H1 (cell line): ENCODE measurements around the gene RSRC2. TPM values are rescaled to one million over a fixed set of nuclear protein-coding genes. Genes with fewer than 3 reads are reported as not detected.

Source experiments
- CTCF ChIA-PET: fragments of 300-600 bp; sonication (Branson Sonifier 250); formaldehyde crosslinking; loops from one replicate; lab custom pipeline; 2021; ENCODE audit not compliant: partially characterized antibody; lab: Charles Lee
- POLR2A ChIA-PET: fragments of 300-600 bp; sonication (Branson Sonifier 250); formaldehyde crosslinking; loops from one replicate; lab custom pipeline; 2021; ENCODE audit warnings: inconsistent platforms; ENCODE audit not compliant: partially characterized antibody; lab: Charles Lee
- DNase-seq, 2 experiments: peaks; one replicate each; pipeline versions ENCODE4 v3.0.0 to v3.0.0-alpha.2; 2010 to 2022; ENCODE audit warnings: low spot score in 2 of 2, low read depth in 1 of 2, mixed read lengths in 1 of 2
- FAIRE-seq: peaks from 2 replicates; lab custom pipeline; 2011; peaks lifted over from hg19 to GRCh38; lab: Jason Lieb, UNC
- H2AFZ ChIP-seq: 2 replicates; pipeline ENCODE4 v1.8.1; 2012; ENCODE audit warnings: low read length, inconsistent platforms
- H2AK5ac ChIP-seq: 2 replicates; pipeline ENCODE4 v1.6.1; 2013; ENCODE audit warnings: low read depth, low read length
- H2BK120ac ChIP-seq: replicated peaks from 2 replicates; pipeline ENCODE3; 2013; ENCODE audit warnings: low read depth, low read length, inconsistent platforms
- H2BK12ac ChIP-seq: 2 replicates; pipeline ENCODE4 v1.6.1; 2013; ENCODE audit warnings: low read depth, low read length
- H2BK15ac ChIP-seq: 2 replicates; pipeline ENCODE4 v1.6.1; 2013; ENCODE audit warnings: low read length
- H2BK20ac ChIP-seq: 2 replicates; pipeline ENCODE4 v1.6.1; 2013; ENCODE audit warnings: low read length
- H2BK5ac ChIP-seq: 2 replicates; pipeline ENCODE4 v1.6.1; 2013; ENCODE audit warnings: low read depth, low read length
- H3K14ac ChIP-seq: 2 replicates; pipeline ENCODE4 v1.6.1; 2013; ENCODE audit warnings: inconsistent platforms; ENCODE audit not compliant: insufficient read length
- H3K18ac ChIP-seq: 2 replicates; pipeline ENCODE4 v1.6.1; 2013; ENCODE audit warnings: low read length; ENCODE audit errors: extremely low read depth
- H3K23ac ChIP-seq: 2 replicates; pipeline ENCODE4 v1.6.1; 2013; ENCODE audit warnings: inconsistent platforms; ENCODE audit not compliant: insufficient read length
- H3K23me2 ChIP-seq: 2 replicates; pipeline ENCODE4 v1.6.1; 2013; ENCODE audit warnings: low read depth, low read length
- H3K27ac ChIP-seq: 2 replicates; pipeline ENCODE4 v1.6.1; 2011; ENCODE audit warnings: low read depth, low read length, inconsistent platforms
- H3K27me3 ChIP-seq, 4 experiments: replicated peaks in 1 of 4; 1 replicate in 1 of 4; 2 replicates in 3 of 4; pipeline versions ENCODE4 v1.6.1 to v1.8.1; 2011 to 2013; ENCODE audit warnings: low read length in 3 of 4, mild to moderate bottlenecking in 3 of 4, inconsistent platforms in 2 of 4, mixed read lengths in 2 of 4, moderate library complexity in 1 of 4; ENCODE audit not compliant: control insufficient read depth in 3 of 4, insufficient read depth in 3 of 4; ENCODE audit errors: extremely low read depth in 1 of 4
- H3K36me3 ChIP-seq, 4 experiments: 2 replicates each; pipeline versions ENCODE4 v1.6.1 to v1.8.1; 2011 to 2013; ENCODE audit warnings: mild to moderate bottlenecking in 4 of 4, low read length in 3 of 4, moderate library complexity in 2 of 4, control low read depth in 1 of 4, inconsistent platforms in 1 of 4; ENCODE audit not compliant: insufficient read depth in 4 of 4, control insufficient read depth in 2 of 4
- H3K4ac ChIP-seq: replicated peaks from 2 replicates; pipeline ENCODE3; 2013; ENCODE audit warnings: low read length, low read depth, mixed read lengths, inconsistent platforms; ENCODE audit not compliant: insufficient read length
- H3K4me1 ChIP-seq, 4 experiments: replicated peaks in 1 of 4; 1 replicate in 1 of 4; 2 replicates in 3 of 4; pipeline versions ENCODE4 v1.6.1 to v1.8.1; 2011 to 2013; ENCODE audit warnings: low read length in 3 of 4, inconsistent platforms in 2 of 4, mixed read lengths in 1 of 4; ENCODE audit not compliant: insufficient read depth in 4 of 4, control insufficient read depth in 3 of 4
- H3K4me2 ChIP-seq, 2 experiments: 2 replicates each; pipeline versions ENCODE4 v1.6.1 to v1.8.1; 2011 to 2013; ENCODE audit warnings: low read depth in 2 of 2, low read length in 2 of 2, control low read depth in 1 of 2, inconsistent platforms in 1 of 2, mild to moderate bottlenecking in 1 of 2; ENCODE audit not compliant: insufficient read depth in 1 of 2
- H3K4me3 ChIP-seq, 4 experiments: fragments of 200-600, 300-600 bp in 1 of 4; sonication (generic), shearing (Covaris generic), sonication (Bioruptor Twin) in 1 of 4; 2 replicates each; pipeline versions ENCODE4 v1.5.1 to v1.8.1; 2011 to 2016; ENCODE audit warnings: low read length in 4 of 4, low read depth in 3 of 4, control low read depth in 2 of 4, inconsistent platforms in 2 of 4, mild to moderate bottlenecking in 2 of 4, mixed read lengths in 1 of 4, moderate library complexity in 1 of 4; ENCODE audit not compliant: insufficient read depth in 2 of 4; ENCODE audit errors: extremely low read depth in 1 of 4
- H3K56ac ChIP-seq: replicated peaks from 2 replicates; pipeline ENCODE3; 2013; ENCODE audit warnings: low read depth, mild to moderate bottlenecking, mixed read lengths, low read length, inconsistent platforms; ENCODE audit not compliant: insufficient read length
- H3K79me1 ChIP-seq: 2 replicates; pipeline ENCODE4 v1.6.1; 2013; ENCODE audit warnings: low read depth, low read length, control low read depth
- H3K79me2 ChIP-seq, 2 experiments: 2 replicates each; pipeline versions ENCODE4 v1.6.1 to v1.8.1; 2012 to 2013; ENCODE audit warnings: low read length in 2 of 2, mild to moderate bottlenecking in 2 of 2, inconsistent platforms in 1 of 2; ENCODE audit not compliant: insufficient read depth in 2 of 2, control insufficient read depth in 1 of 2
- H3K9ac ChIP-seq, 4 experiments: replicated peaks in 1 of 4; 1 replicate in 1 of 4; 2 replicates in 3 of 4; pipeline versions ENCODE4 v1.6.1 to v1.8.1; 2011 to 2013; ENCODE audit warnings: low read depth in 3 of 4, low read length in 3 of 4, control low read depth in 2 of 4, mild to moderate bottlenecking in 2 of 4, moderate library complexity in 2 of 4, inconsistent platforms in 1 of 4; ENCODE audit errors: extremely low read depth in 1 of 4
- H3K9me3 ChIP-seq, 2 experiments: 2 replicates each; pipeline versions ENCODE4 v1.6.1 to v1.8.1; 2012 to 2013; ENCODE audit warnings: mild to moderate bottlenecking in 2 of 2, moderate library complexity in 2 of 2, control low read depth in 1 of 2, inconsistent platforms in 1 of 2, low read depth in 1 of 2, low read length in 1 of 2, mixed read lengths in 1 of 2; ENCODE audit not compliant: insufficient read depth in 2 of 2
- H4K20me1 ChIP-seq, 2 experiments: replicated peaks in 1 of 2; 2 replicates each; pipeline versions ENCODE3 to v1.8.1; 2011 to 2013; ENCODE audit warnings: inconsistent platforms in 2 of 2, low read length in 2 of 2, mild to moderate bottlenecking in 1 of 2; ENCODE audit not compliant: insufficient read depth in 2 of 2, control insufficient read depth in 1 of 2
- H4K5ac ChIP-seq: 2 replicates; pipeline ENCODE4 v1.6.1; 2013; ENCODE audit warnings: low read length, low read depth, mixed read lengths, inconsistent platforms; ENCODE audit not compliant: insufficient read length
- H4K8ac ChIP-seq: 2 replicates; pipeline ENCODE4 v1.8.0; 2013; ENCODE audit warnings: mild to moderate bottlenecking, moderate library complexity, low read length, inconsistent platforms; ENCODE audit not compliant: insufficient read depth; ENCODE audit errors: extremely low read depth
- H4K91ac ChIP-seq: replicated peaks from 2 replicates; pipeline ENCODE3; 2013; ENCODE audit warnings: low read length, mixed read lengths, inconsistent platforms; ENCODE audit not compliant: insufficient read length
- CEBPB ChIP-seq: IDR thresholded peaks from 2 replicates; pipeline ENCODE4 v1.6.1; 2012; ENCODE audit warnings: low read depth, low read length
- KDM4A ChIP-seq: IDR thresholded peaks from one replicate; pipeline ENCODE4 v1.7.1; 2012; ENCODE audit warnings: low read depth, mild to moderate bottlenecking, moderate library complexity, low read length, inconsistent platforms; ENCODE audit not compliant: severe bottlenecking
- RNF2 ChIP-seq: fragments of 200-900, 300-1000 bp; sonication (generic); IDR thresholded peaks from 2 replicates; pipeline ENCODE4 v1.7.1; 2016; ENCODE audit warnings: borderline replicate concordance, low read depth, mild to moderate bottlenecking, antibody characterized with exemption, low read length; ENCODE audit not compliant: poor library complexity, severe bottlenecking; ENCODE audit errors: missing control alignments
- YY1 ChIP-seq: IDR thresholded peaks from 2 replicates; pipeline ENCODE4 v1.6.1; 2011; ENCODE audit warnings: low read depth, mild to moderate bottlenecking, low read length
- WGBS, 2 experiments: shearing (Covaris generic) in 1 of 2; methylation state at CpG; one replicate each; pipeline versions ENCODE4 v1.1.6 to v1.1.7; 2013 to 2015; ENCODE audit warnings: low lambda C conversion rate in 2 of 2, mixed read lengths in 2 of 2, inconsistent platforms in 1 of 2, low coverage in 1 of 2, missing lambda C conversion rate in 1 of 2; ENCODE audit not compliant: insufficient replicate concordance in 2 of 2, insufficient coverage in 1 of 2, insufficient read length in 1 of 2; ENCODE audit errors: extremely low coverage in 1 of 2, missing lambda C conversion rate in 1 of 2; 5-methylcytosine and 5-hydroxymethylcytosine counted together
- polyA plus RNA-seq, 7 experiments: library from polyadenylated mRNA; depleted of rRNA in 3 of 7; stranded (reverse) in 5 of 7; unstranded in 2 of 7; fragments of >200 nt in 5 of 7; fragments of 200-250 nt in 2 of 7; gene quantifications; 1 replicate in 5 of 7; 2 replicates in 1 of 7; 4 replicates in 1 of 7; pipeline versions ENCODE4 v1.2.1 to v1.2.3, GENCODE V29; 2011 to 2013; ENCODE audit warnings: missing spikeins in 2 of 7, mixed read lengths in 2 of 7
- total RNA-seq: library from RNA; stranded (reverse); fragmentation: NEBNext Ultra II Directional; extraction: Animal tissue kit (Norgen Biotek cat#: 25700); gene quantifications from 2 replicates; pipeline ENCODE4 v1.2.1, GENCODE V29; 2021

RSRC2 gene
- total and polyA plus RNA-seq, 2 of the 8 experiments (the other 6 are each of a cell fraction or from before 2014, with no cell fraction given), result 15.9 to 71.4 TPM

DNA sequence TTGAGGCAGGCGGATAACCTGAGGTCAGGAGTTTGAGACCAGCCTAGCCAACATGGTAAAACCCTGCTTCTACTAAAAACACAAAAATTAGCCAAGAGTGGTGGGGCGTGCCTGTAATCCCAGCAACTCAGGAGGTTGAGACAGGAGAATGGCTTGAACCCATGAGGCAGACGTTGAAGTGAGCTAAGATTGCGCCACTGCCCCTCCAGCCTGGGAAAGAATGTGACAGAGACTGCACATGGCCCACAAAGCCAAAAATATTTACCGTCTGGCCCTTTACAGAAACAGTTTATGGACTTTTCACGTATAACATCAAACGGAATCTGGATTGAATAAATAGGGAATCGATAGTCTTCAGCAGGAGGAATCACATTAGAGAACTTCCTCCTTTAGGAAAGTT is 3.5 kb downstream of the RSRC2 start:
- peaks cover 17 to 63% (median 37%) of the 10 kb centered on the region in 4 experiments for H3K36me3 ChIP-seq
- POLR2A ChIA-PET, result interaction anchor here (1.0 to 49.0 kb wide), 5 partner anchors 3 to 78 kb away, joined by 4 to 1221 read pairs (median 6); partner anchors contain the start of genes KNTC1, RSRC2 and ZCCHC8
- peak overlapping the region; percentile 64 to 68; a peak in 3 of 4 replicates for H3K4me2 ChIP-seq
- no peak overlapping the region for H3K56ac ChIP-seq
- no peak overlapping the region for H2BK12ac ChIP-seq
- H3K79me1 ChIP-seq, result peaks cover 3% of the 10 kb centered on the region; the same call in 1 of the 2 replicates
- H3K79me2 ChIP-seq, result peaks cover 50 to 92% of the 10 kb centered on the region in 2 experiments
- H3K4ac ChIP-seq, result no peak overlapping the region
- peak overlapping the region in 1 of 4 experiments; percentile 29; a peak in 2 of 7 replicates for H3K9ac ChIP-seq
- H2BK5ac ChIP-seq, result no peak overlapping the region
- no peak overlapping the region for H3K14ac ChIP-seq
- no peak overlapping the region for H4K5ac ChIP-seq
- TF ChIP-seq RNF2, result no peak
- TF ChIP-seq YY1, result no peak
- TF ChIP-seq CEBPB, result peak; percentile 83
- TF ChIP-seq KDM4A, result no peak
- no peak overlapping the region for H2BK15ac ChIP-seq
- H3K27me3 ChIP-seq, result no peaks in the 10 kb centered on the region
- no peaks in the 10 kb centered on the region; a peak in 4 of 7 replicates for H3K4me1 ChIP-seq
- H3K9me3 ChIP-seq, result no peaks in the 10 kb centered on the region
- DNase-seq, result no peak
- no peak overlapping the region for H2BK20ac ChIP-seq
- no peak overlapping the region for H3K27ac ChIP-seq
- peak overlapping the region in 1 of 4 experiments; percentile 96; a peak in 2 of 8 replicates for H3K4me3 ChIP-seq
- H3K23ac ChIP-seq, result no peak overlapping the region
- 90% methylated on average over 8 of the region's 8 CpGs; no CpG with 5 or more reads in 1 of the 2 experiments for WGBS, 2 experiments
- no peak overlapping the region for H4K8ac ChIP-seq
- no peak for FAIRE-seq
- H3K23me2 ChIP-seq, result peaks cover 10% of the 10 kb centered on the region
- peaks cover 4 to 18% of the 10 kb centered on the region in 2 experiments for H4K20me1 ChIP-seq
- H4K91ac ChIP-seq, result no peak overlapping the region
- CTCF ChIA-PET, result no interaction called here
- no peak overlapping the region for H2AFZ ChIP-seq
- H2AK5ac ChIP-seq, result no peak overlapping the region
- H2BK120ac ChIP-seq, result no peak overlapping the region
- no peak overlapping the region for H3K18ac ChIP-seq
